ENCODE data around the gene TM9SF4. TPM values are rescaled to one million over a fixed set of nuclear protein-coding genes. Genes with fewer than 3 reads are reported as not detected.

Gene TM9SF4
- total RNA-seq, 1 donor from 2014 or later = 37.0 TPM

DNA sequence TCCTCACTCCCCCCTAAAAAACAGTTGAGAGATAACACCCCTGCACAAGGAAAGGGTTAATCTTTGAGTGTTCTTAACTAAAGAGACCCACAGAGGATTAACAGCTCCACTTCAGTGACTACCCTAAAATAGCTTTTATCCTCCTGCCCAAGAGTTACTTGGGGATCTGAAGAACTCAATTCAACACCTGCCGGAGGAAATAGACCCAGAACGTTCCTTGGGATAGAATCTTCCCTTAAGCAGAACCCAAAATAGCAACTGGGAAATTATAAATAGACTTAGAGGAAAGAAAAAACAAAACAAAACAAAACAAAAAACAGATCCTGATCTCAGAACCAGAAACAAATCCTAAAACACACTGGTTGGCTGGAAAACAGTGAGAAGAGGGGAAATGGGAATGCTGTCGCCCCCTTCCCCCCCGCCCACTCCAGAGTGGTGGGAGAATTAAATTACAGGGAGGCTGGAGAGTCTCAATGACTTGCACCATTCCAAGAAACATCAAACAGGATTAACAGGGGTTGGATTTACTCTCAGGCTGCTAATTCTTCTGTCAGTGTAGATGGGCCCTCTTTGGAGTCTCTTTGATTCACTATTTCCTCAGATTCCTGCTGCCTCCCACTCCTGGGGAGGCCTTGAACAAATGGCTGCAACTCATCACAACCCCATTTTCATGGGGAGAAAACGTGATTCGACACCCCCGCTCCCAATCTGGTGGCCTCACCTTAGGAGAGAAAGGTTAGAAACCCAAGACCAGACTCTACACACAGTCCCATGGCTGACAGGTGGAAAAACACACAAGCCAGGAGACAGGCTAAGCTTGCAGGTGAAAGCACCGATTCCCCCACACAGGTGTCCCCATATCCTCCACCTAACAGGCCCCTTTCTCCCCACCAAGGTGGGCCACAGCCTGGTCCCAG is 96.6 kb downstream of the TM9SF4 start:
- intact Hi-C loops (cut with micrococcal nuclease) = loop anchor here (2.0 to 5.0 kb wide), 3 partner anchors 43 to 281 kb away; partner anchors contain the start of gene PDRG1

DNA sequence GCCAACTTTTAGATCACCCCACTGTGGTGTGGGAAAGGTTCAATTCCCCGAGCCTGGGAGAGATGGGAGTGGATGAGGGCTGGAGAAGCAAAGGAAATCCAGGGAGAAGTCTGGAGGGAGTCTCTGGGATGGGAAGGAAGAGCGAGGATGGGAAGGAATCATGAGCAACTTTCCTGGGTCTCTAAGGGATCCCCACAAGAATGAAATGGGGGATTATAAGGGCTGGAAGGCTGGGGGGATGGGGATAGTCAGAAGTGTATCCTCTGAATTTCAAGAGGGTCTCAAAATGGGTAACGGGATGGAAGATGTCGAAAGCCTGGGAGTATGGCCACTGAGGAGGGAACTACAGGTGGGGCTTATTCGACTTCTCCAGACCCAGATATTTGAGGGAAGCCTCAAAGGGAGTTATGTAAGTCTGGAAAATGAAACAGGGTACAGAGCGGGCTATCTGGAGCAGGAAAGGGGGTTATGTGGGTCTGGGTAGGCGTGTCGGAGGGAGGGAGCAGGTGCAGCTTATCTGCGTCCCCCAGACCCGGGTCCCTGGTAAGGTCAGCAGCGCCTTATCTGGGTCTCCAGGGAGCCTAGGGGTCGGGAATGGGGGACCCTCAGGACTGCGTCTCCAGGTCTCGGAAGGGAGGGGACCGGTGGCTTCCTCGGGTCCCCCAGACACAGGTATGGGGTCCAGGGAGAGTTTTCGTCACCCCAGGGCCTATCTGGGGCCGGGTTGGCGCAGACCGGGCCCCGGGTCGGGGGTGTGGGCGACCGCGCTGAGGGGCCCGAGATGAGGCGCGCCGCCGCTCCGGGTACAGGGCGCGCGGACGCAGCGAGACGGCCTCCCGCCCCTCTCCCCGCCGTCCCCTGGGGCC is 97.5 kb downstream of the TM9SF4 start:
- intact Hi-C loops (cut with micrococcal nuclease) = loop anchor here (1.0 to 5.0 kb wide), 6 partner anchors 42 to 280 kb away; partner anchors contain the start of genes ASXL1, PDRG1 and TM9SF4

DNA sequence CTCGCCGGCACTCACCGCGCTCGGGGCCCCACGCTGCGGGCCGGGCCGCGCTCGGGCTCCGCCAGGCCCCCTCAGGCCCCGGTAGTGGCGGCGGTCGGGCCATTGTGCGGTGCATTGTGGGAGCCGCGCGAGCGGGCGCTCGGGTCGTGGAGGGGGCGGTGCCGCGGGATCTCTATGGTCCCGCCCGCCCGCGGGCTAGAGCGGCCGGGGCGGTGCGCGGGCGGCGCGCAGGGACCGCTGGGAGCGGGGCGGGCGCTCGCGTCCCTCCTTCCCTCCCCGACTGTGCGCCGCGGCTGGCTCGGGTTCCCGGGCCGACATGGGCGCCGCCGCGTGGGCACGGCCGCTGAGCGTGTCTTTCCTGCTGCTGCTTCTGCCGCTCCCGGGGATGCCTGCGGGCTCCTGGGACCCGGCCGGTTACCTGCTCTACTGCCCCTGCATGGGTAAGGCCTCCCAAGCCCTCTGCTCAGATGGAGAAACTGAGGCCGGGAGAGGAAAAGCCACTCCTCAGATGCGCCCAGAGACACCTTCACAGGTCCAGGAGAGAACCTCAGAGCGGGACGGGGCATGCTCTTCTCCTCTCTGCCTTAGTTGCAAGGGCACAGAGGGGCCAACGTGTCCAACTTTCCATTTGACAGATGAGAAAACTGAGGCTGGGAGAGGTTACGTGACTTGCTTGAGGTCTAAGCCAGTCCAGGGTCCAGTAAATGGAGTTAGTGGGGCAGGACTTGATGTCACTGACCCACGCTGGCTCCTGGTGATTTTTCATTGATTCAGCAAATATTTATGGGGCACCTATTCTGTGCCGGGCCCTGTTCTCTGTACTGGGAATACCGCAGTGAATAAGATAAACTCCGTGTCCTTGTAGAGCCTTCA is 98.3 kb downstream of the TM9SF4 start, which contains the start of the genes PLAGL2 and POFUT1:
Gene PLAGL2 (minus strand): TSS at position 118 of the 873 bp plus-strand sequence. CDS start 5,565 bp downstream, outside the sequence.
Gene POFUT1 (plus strand): TSS at position 255 of the 873 bp plus-strand sequence. CDS start 62 bp downstream, at position 317.
- intact Hi-C loops (cut with micrococcal nuclease) = loop anchor here (1.0 to 5.0 kb wide), 6 partner anchors 41 to 279 kb away; partner anchors contain the start of genes ASXL1, PDRG1 and TM9SF4

DNA sequence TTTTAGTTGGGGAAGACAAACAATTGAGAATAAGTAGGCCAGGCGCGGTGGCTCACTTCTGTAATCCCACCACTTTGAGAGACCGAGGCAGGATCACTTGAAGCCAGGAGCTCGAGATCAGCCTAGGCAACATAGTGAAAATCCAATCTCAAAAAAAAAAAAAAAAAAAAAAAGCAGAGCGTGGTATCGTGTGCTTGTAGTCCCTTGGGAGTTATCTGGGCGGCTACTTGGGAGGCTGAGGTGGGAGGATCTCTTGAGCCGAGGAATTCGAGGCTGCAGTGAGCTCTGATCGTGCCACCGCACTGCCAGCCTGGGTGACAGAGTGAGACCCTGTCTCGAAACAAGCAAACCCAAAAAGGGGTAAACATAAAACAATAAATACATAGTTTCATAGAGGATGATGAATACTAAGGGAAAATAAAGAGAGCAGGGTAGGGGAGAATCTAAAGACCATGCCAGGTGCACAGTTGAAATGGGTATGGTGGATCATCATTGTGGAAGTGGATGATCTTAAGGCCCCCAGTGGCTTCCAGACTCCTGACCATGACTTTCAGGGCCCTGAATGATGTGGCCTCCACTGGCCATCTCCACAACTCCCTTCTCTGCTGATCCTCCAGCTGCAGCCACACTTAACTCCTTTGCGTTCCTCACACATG is 99.1 kb downstream of the TM9SF4 start:
- intact Hi-C loops (cut with micrococcal nuclease) = loop anchor here (5.0 kb wide), 2 partner anchors 256 to 279 kb away; partner anchors contain the start of gene PDRG1

DNA sequence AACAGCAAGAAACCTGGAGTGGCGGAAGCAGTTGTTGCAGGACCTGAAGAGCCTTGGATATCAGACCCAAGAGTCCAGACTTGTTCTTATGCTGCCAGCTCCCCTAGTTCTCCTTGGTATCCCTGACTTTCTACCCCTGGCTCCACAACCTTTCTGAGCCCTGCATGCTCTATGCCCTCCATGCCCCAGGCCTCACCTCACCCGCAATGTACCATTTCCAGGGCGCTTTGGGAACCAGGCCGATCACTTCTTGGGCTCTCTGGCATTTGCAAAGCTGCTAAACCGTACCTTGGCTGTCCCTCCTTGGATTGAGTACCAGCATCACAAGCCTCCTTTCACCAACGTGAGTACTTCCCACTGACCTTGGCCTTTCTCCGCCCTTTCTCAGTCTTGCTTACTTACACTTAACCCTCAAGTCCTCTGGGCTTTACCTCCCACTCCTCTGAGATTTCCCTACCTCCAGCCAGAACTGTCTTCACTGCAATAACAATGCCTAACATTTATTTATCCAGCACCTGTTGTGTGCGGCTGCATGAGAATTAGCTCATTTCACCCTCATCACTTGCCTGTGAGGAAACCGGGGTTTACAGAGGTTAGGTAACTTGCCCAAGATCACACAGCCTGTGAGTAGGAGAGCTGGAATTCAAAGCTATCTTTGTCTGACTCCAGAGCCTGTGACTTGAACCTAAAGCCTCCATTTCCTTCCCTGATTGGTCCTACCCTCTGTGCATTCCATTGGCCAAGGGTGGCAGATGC is 100.5 kb downstream of the TM9SF4 start:
- intact Hi-C loops (cut with micrococcal nuclease) = loop anchor here (5.0 kb wide), 2 partner anchors 258 to 277 kb away; partner anchors contain the start of gene PDRG1

- intact Hi-C loops (cut with micrococcal nuclease) = no loop called here
These were observed 104.4 kb downstream of the TM9SF4 start for GRCh38 chr20:32213870-32214269.

DNA sequence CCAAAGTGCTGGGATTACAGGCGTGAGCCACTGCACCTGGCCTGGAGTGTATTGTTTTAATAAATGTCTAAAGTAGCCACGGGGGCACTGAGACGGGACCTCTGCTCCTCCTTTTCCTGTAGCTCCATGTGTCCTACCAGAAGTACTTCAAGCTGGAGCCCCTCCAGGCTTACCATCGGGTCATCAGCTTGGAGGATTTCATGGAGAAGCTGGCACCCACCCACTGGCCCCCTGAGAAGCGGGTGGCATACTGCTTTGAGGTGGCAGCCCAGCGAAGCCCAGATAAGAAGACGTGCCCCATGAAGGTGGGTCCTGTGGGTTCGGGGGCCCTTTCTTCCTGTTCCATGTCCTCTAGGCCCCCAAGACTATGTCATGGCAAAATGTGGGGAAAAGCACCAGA is 105.6 kb downstream of the TM9SF4 start:
- intact Hi-C loops (cut with micrococcal nuclease) = no loop called here

DNA sequence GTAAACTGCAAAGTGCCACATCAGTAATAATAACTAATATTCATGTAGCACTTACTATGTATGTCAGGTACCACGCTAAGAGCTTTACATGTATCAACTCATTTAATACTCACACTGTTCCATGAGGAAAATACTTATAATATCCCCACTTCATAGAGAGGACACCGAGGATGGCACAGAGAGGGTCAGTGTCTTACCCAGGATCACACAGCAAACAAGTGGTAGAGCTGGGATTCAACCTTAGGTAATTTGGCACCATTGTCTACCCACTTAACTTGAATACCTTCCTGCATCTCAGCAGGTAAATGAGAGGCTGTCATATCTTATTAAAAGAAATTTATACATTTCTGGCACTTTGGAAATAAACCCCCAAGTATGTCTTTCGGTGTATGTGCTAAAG is 106.2 kb downstream of the TM9SF4 start:
- intact Hi-C loops (cut with micrococcal nuclease) = no loop called here

DNA sequence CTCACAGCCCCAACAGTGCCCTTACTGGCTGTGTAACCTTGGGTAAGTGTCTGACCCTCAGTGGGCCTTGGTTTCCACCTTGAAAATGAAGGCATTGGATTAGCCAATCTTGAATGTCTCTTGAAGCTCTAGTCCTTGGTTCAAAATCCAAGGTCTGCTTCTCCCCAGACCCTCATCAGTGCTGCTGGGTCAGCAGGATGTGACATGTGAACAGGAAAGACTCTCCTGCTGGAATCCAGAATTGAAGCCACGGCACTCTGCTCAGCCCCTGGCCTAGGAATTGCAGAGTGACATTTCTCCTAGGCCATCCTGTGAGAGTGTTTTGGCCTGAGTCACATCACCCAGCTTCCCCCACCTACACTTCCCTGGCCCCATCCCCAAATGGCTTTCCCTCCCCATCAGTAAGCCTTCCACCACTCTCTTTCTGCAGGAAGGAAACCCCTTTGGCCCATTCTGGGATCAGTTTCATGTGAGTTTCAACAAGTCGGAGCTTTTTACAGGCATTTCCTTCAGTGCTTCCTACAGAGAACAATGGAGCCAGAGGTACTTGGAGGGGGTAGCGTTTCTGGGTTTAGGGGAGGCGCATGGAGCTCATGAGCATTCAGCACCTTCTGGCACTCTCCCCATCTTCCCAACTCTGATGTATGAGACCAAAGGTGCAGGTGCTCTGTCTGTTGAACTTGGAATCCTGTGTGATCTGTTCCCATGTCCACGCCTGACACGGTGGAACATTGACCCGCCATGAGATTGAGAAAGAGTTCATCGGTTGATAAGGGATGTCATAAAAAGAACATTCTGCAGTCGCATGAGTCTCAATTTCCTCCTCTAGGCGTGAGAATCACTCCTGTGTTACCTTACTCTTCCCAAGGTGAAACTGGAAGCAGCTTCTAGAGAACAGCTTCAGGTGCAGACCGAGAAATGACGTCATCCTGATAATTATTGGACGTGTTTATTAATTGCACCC is 106.9 kb downstream of the TM9SF4 start:
- intact Hi-C loops (cut with micrococcal nuclease) = no loop called here

Other genes starting within 250 kb of the TM9SF4 start
- gene DUSP15, start 239.2 kb upstream of the TM9SF4 start, total RNA-seq = not detected in 2 replicates
- not detected in 2 replicates for gene TTLL9, start 239.1 kb upstream of the TM9SF4 start, total RNA-seq
- gene PDRG1, start 157.7 kb upstream of the TM9SF4 start, total RNA-seq = 13.4 and 15.4 TPM in 2 replicates
- 0.05 TPM in 2 replicates for gene XKR7, start 141.6 kb upstream of the TM9SF4 start, total RNA-seq
- gene CCM2L, start 99.3 kb upstream of the TM9SF4 start, total RNA-seq = not detected in 2 replicates
- not detected in 2 replicates for gene HCK, start 57.5 kb upstream of the TM9SF4 start, total RNA-seq
- gene PLAGL2, start 98.0 kb downstream of the TM9SF4 start, total RNA-seq = 30.3 and 30.9 TPM in 2 replicates
- 28.8 and 30.0 TPM in 2 replicates for gene POFUT1, start 98.2 kb downstream of the TM9SF4 start, total RNA-seq
- gene KIF3B, start 167.9 kb downstream of the TM9SF4 start, total RNA-seq = 16.8 and 16.9 TPM in 2 replicates
- 92.7 and 98.7 TPM in 2 replicates for gene ASXL1, start 248.6 kb downstream of the TM9SF4 start, total RNA-seq